GM12873 (cell line): ENCODE data around the gene IL17F.
A peak's percentile ranks its signal among the peaks of the same experiment; 100 is the strongest.

Source experiments
- CTCF ChIP-seq: IDR thresholded peaks from 2 replicates; pipeline ENCODE4 v1.5.1; 2012; ENCODE audit warnings: low read depth, mild to moderate bottlenecking, moderate library complexity, low read length, control low read depth; ENCODE audit not compliant: insufficient read depth; ENCODE audit errors: missing control alignments

The IL17F gene

GRCh38 chr6:52244400-52244799 lies at the start of gene IL17F:
IL17F (minus strand) TSS chr6:52244500; CDS start chr6:52244429, 71 bp downstream.
- TF ChIP-seq CTCF, result no peak

- no peak for TF ChIP-seq CTCF
These were observed 48.8 kb upstream of the IL17F start for GRCh38 chr6:52293067-52293466.

- TF ChIP-seq CTCF, result no peak
These were observed 44.5 kb upstream of the IL17F start for GRCh38 chr6:52288841-52289240.

- no peak for TF ChIP-seq CTCF
These were observed 43.9 kb upstream of the IL17F start for GRCh38 chr6:52288216-52288615.

GRCh38 chr6:52286798-52287432 lies 42.6 kb upstream of the IL17F start:
- peak; percentile 69 for TF ChIP-seq CTCF

GRCh38 chr6:52285177-52286068 lies 41.1 kb upstream of the IL17F start:
- peak; percentile 25 for TF ChIP-seq CTCF

GRCh38 chr6:52284460-52285176 lies 40.3 kb upstream of the IL17F start, which contains the start of gene MCM3:
MCM3 (minus strand) TSS chr6:52284742; CDS start chr6:52284674, 68 bp downstream.
- TF ChIP-seq CTCF, result no peak
